ENCODE data around the gene ELOVL5.

The ELOVL5 gene

GRCh38 chr6:53230775-53231467 lies 117.8 kb downstream of the ELOVL5 start:
- no peak for TF ChIP-seq ZFX (IDR thresholded peaks at IDR 0.05)
- no peak for TF ChIP-seq CTCF (conservative IDR thresholded peaks at IDR 0.05)
- H3K27ac ChIP-seq, result no peak overlapping the region

- no peak for TF ChIP-seq CTCF (conservative IDR thresholded peaks at IDR 0.05)
- no peak for TF ChIP-seq ZFX (IDR thresholded peaks at IDR 0.05)
- no peak overlapping the region for H3K27ac ChIP-seq
Measured at GRCh38 chr6:53227847-53228246, 120.9 kb downstream of the ELOVL5 start.

GRCh38 chr6:53220605-53221004 lies 128.1 kb downstream of the ELOVL5 start:
- no peak overlapping the region for H3K27ac ChIP-seq
- no peak for TF ChIP-seq CTCF (conservative IDR thresholded peaks at IDR 0.05)
- TF ChIP-seq ZFX (IDR thresholded peaks at IDR 0.05), result no peak

Measured in C4-2B (cell line).